Loucy (cell line): ENCODE measurements around the gene IFTAP.

Experiments
- H2AFZ ChIP-seq: fragments of 200-600 bp; sonication (generic); 2 replicates; pipeline ENCODE4 v1.6.0; 2016; ENCODE audit warnings: antibody characterized with exemption, mild to moderate bottlenecking, low read length, moderate library complexity
- H3F3A ChIP-seq: fragments of 200-600 bp; 2 replicates; pipeline ENCODE4 v1.6.0; 2016; ENCODE audit warnings: antibody characterized with exemption, low read depth, mild to moderate bottlenecking
- H3K27me3 ChIP-seq: fragments of 200-600 bp; sonication (generic); 2 replicates; pipeline ENCODE4 v1.6.1; 2014; ENCODE audit warnings: low read length, mild to moderate bottlenecking; ENCODE audit not compliant: insufficient read depth, poor library complexity, severe bottlenecking
- H3K36me3 ChIP-seq: fragments of 200-600 bp; sonication (generic); 2 replicates; pipeline ENCODE4 v1.6.1; 2016; ENCODE audit warnings: low read length; ENCODE audit not compliant: insufficient read depth
- H3K4me1 ChIP-seq: fragments of 200-600 bp; sonication (generic); 2 replicates; pipeline ENCODE4 v1.5.1; 2014; ENCODE audit warnings: low read length, mild to moderate bottlenecking; ENCODE audit not compliant: insufficient read depth, poor library complexity, severe bottlenecking
- H3K4me2 ChIP-seq: fragments of 200-600 bp; sonication (generic); 2 replicates; pipeline ENCODE4 v1.6.0; 2014; ENCODE audit warnings: antibody characterized with exemption, low read length, low read depth, mild to moderate bottlenecking; ENCODE audit not compliant: poor library complexity, severe bottlenecking
- H3K4me3 ChIP-seq: fragments of 200-600 bp; sonication (generic); 2 replicates; pipeline ENCODE4 v1.5.1; 2014; ENCODE audit warnings: low read length, mild to moderate bottlenecking, mixed read lengths; ENCODE audit not compliant: poor library complexity, severe bottlenecking
- H3K79me2 ChIP-seq: fragments of 200-600 bp; sonication (generic); 2 replicates; pipeline ENCODE4 v1.6.1; 2014; ENCODE audit warnings: low read length; ENCODE audit not compliant: insufficient read depth
- H3K9ac ChIP-seq: fragments of 200-600 bp; sonication (generic); 2 replicates; pipeline ENCODE4 v1.6.0; 2014; ENCODE audit warnings: mild to moderate bottlenecking, low read depth, low read length, moderate library complexity; ENCODE audit not compliant: poor library complexity, severe bottlenecking
- H3K9me2 ChIP-seq: fragments of 200-600 bp; sonication (generic); replicated peaks from 2 replicates; pipeline ENCODE4 v1.6.1; 2016; ENCODE audit warnings: low read depth, low read length, mixed read lengths
- H3K9me3 ChIP-seq: fragments of 200-600 bp; sonication (generic); 2 replicates; pipeline ENCODE4 v1.6.1; 2014; ENCODE audit warnings: mild to moderate bottlenecking, antibody characterized with exemption, low read length, low read depth; ENCODE audit not compliant: insufficient read depth
- H4K20me1 ChIP-seq: fragments of 200-600 bp; sonication (generic); 2 replicates; pipeline ENCODE4 v1.6.0; 2014; ENCODE audit warnings: antibody characterized with exemption, low read length, mild to moderate bottlenecking; ENCODE audit not compliant: insufficient read depth, poor library complexity, severe bottlenecking
- EZH2phosphoT487 ChIP-seq: fragments of 200-600 bp; IDR thresholded peaks from 2 replicates; pipeline ENCODE4 v1.6.1; 2018; ENCODE audit warnings: antibody characterized with exemption, mild to moderate bottlenecking, moderate library complexity, borderline replicate concordance
- TF ChIP-seq, protein P1 (sequence below): fragments of 200-600 bp; sonication (generic); conservative IDR thresholded peaks from 2 replicates; pipeline ENCODE4 v1.5.1; 2014; ENCODE audit warnings: mild to moderate bottlenecking, antibody characterized with exemption, low read length

IFTAP gene

GRCh38 chr11:36602135-36602534, 7.8 kb downstream of the IFTAP start:
- Histone ChIP-seq H3K4me1 (peaks cover 64% of the 10 kb centered on the region), H3K9ac (no peak overlapping the region), H3K79me2 (peaks cover 7% of the 10 kb centered on the region), H3K9me2 (no peaks in the 10 kb centered on the region), H3F3A (no peaks in the 10 kb centered on the region), H3K27me3 (no peaks in the 10 kb centered on the region), H4K20me1 (no peaks in the 10 kb centered on the region), H3K36me3 (no peaks in the 10 kb centered on the region), H3K9me3 (no peaks in the 10 kb centered on the region), H2AFZ (no peak overlapping the region), H3K4me2 (peak overlapping the region; percentile 3), H3K4me3 (no peak overlapping the region)
- TF ChIP-seq, protein P1, sequence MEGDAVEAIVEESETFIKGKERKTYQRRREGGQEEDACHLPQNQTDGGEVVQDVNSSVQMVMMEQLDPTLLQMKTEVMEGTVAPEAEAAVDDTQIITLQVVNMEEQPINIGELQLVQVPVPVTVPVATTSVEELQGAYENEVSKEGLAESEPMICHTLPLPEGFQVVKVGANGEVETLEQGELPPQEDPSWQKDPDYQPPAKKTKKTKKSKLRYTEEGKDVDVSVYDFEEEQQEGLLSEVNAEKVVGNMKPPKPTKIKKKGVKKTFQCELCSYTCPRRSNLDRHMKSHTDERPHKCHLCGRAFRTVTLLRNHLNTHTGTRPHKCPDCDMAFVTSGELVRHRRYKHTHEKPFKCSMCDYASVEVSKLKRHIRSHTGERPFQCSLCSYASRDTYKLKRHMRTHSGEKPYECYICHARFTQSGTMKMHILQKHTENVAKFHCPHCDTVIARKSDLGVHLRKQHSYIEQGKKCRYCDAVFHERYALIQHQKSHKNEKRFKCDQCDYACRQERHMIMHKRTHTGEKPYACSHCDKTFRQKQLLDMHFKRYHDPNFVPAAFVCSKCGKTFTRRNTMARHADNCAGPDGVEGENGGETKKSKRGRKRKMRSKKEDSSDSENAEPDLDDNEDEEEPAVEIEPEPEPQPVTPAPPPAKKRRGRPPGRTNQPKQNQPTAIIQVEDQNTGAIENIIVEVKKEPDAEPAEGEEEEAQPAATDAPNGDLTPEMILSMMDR = no peak
- TF ChIP-seq EZH2phosphoT487 = no peak

- Histone ChIP-seq H3F3A (no peaks in the 10 kb centered on the region), H3K4me1 (peaks cover 56% of the 10 kb centered on the region), H3K4me2 (peak overlapping the region; percentile 27), H2AFZ (no peak overlapping the region), H3K79me2 (no peaks in the 10 kb centered on the region), H3K9ac (no peak overlapping the region), H3K9me2 (no peaks in the 10 kb centered on the region), H3K36me3 (no peaks in the 10 kb centered on the region), H4K20me1 (no peaks in the 10 kb centered on the region), H3K4me3 (no peak overlapping the region), H3K27me3 (no peaks in the 10 kb centered on the region), H3K9me3 (no peaks in the 10 kb centered on the region)
- TF ChIP-seq EZH2phosphoT487 = no peak
- TF ChIP-seq, protein P1 = no peak
These were observed 11.2 kb downstream of the IFTAP start for GRCh38 chr11:36605221-36606216.

- Histone ChIP-seq H3K27me3 (no peaks in the 10 kb centered on the region), H3K9me3 (no peaks in the 10 kb centered on the region)
- no peak for TF ChIP-seq EZH2phosphoT487
- TF ChIP-seq, protein P1 = no peak
These were observed 14.3 kb downstream of the IFTAP start for GRCh38 chr11:36608491-36609199.

More at GRCh38 chr11:36608491-36609199, 14.3 kb downstream of the IFTAP start:
- Histone ChIP-seq H3K79me2 (no peaks in the 10 kb centered on the region), H4K20me1 (no peaks in the 10 kb centered on the region), H3K9ac (no peak overlapping the region), H3K4me2 (no peak overlapping the region), H3K4me3 (no peak overlapping the region), H3K4me1 (peaks cover 32% of the 10 kb centered on the region), H3F3A (no peaks in the 10 kb centered on the region), H2AFZ (no peak overlapping the region), H3K36me3 (no peaks in the 10 kb centered on the region), H3K9me2 (no peaks in the 10 kb centered on the region)
